HG03457 (cell line): ENCODE data around the gene TRNP1.

Source experiments
- ATAC-seq: cut with Tn5 transposase; IDR thresholded peaks from one replicate; pipeline ENCODE4 v1.9.1; 2021; ENCODE audit warnings: moderate number of reproducible peaks; ENCODE audit not compliant: unreplicated experiment

Gene TRNP1

GRCh38 chr1:27025718-27026117, 32.2 kb downstream of the TRNP1 start:
- no peak for ATAC-seq

GRCh38 chr1:27026621-27027574, 33.4 kb downstream of the TRNP1 start:
- no peak for ATAC-seq

- ATAC-seq: no peak
These were observed 34.2 kb downstream of the TRNP1 start for GRCh38 chr1:27027575-27028250.

- no peak for ATAC-seq
These were observed 36.0 kb downstream of the TRNP1 start for GRCh38 chr1:27029517-27029916.

GRCh38 chr1:27031235-27032118, 38.0 kb downstream of the TRNP1 start:
- ATAC-seq: no peak

- no peak for ATAC-seq
These were observed 38.6 kb downstream of the TRNP1 start for GRCh38 chr1:27032119-27032461.

- no peak for ATAC-seq
These were observed 39.7 kb downstream of the TRNP1 start for GRCh38 chr1:27033043-27033746.

GRCh38 chr1:27035344-27035743, 41.9 kb downstream of the TRNP1 start:
- ATAC-seq: no peak

- no peak for ATAC-seq
These were observed 43.2 kb downstream of the TRNP1 start for GRCh38 chr1:27036718-27037117.

GRCh38 chr1:27037518-27037917, 44.0 kb downstream of the TRNP1 start:
- no peak for ATAC-seq

GRCh38 chr1:27038020-27038419, 44.5 kb downstream of the TRNP1 start:
- ATAC-seq: no peak

GRCh38 chr1:27042670-27043069, 49.2 kb downstream of the TRNP1 start:
- ATAC-seq: no peak

- no peak for ATAC-seq
These were observed 51.2 kb downstream of the TRNP1 start for GRCh38 chr1:27044613-27045151.

GRCh38 chr1:27045973-27046558, 52.6 kb downstream of the TRNP1 start:
- ATAC-seq: no peak

- no peak for ATAC-seq
These were observed 54.4 kb downstream of the TRNP1 start for GRCh38 chr1:27047914-27048313.

- no peak for ATAC-seq
These were observed 55.6 kb downstream of the TRNP1 start for GRCh38 chr1:27049100-27049499.

GRCh38 chr1:27049607-27050006, 56.1 kb downstream of the TRNP1 start:
- ATAC-seq: no peak
